ACC112 (cell line): ENCODE results near the gene RNF17.
"Not testable (repeated sequence)": the region's sequence is repeated elsewhere in the genome, so short reads cannot be mapped to it uniquely, and the experiment has no call there.

Experiments used
- H2AFZ ChIP-seq: fragments of 200-600 bp; sonication (generic); one replicate; pipeline ENCODE4 v1.6.0; 2017; ENCODE audit warnings: antibody characterized with exemption, low read length; ENCODE audit not compliant: unreplicated experiment
- H3K27ac ChIP-seq: fragments of 200-600 bp; sonication (generic); 2 replicates; pipeline ENCODE4 v1.5.1; 2014; ENCODE audit warnings: low read depth, mild to moderate bottlenecking, antibody characterized with exemption, low read length, moderate library complexity
- H3K27me3 ChIP-seq: fragments of 200-600 bp; sonication (generic); 2 replicates; pipeline ENCODE4 v1.6.1; 2014; ENCODE audit warnings: mild to moderate bottlenecking, antibody characterized with exemption, low read length, moderate library complexity, mixed read lengths; ENCODE audit not compliant: insufficient read depth
- H3K36me3 ChIP-seq: fragments of 200-600 bp; sonication (generic); 2 replicates; pipeline ENCODE4 v1.6.1; 2016; ENCODE audit warnings: mild to moderate bottlenecking, antibody characterized with exemption, low read length, moderate library complexity, mixed read lengths; ENCODE audit not compliant: insufficient read depth
- H3K4me1 ChIP-seq: fragments of 200-600 bp; sonication (generic); one replicate; pipeline ENCODE4 v1.6.1; 2016; ENCODE audit warnings: low read length, mixed read lengths; ENCODE audit not compliant: insufficient read depth, unreplicated experiment, control insufficient read depth
- H3K4me3 ChIP-seq: fragments of 200-600 bp; sonication (generic); 2 replicates; pipeline ENCODE4 v1.5.1; 2014; ENCODE audit warnings: mild to moderate bottlenecking, low read depth, low read length
- H3K79me2 ChIP-seq: fragments of 200-600 bp; sonication (generic); one replicate; pipeline ENCODE4 v1.6.0; 2016; ENCODE audit warnings: low read length; ENCODE audit not compliant: control insufficient read depth, unreplicated experiment, insufficient read depth

The RNF17 gene

GRCh38 chr13:24730873-24731567 lies 32.9 kb upstream of the RNF17 start:
- H3K36me3 ChIP-seq, H3K27me3 ChIP-seq, H3K27ac ChIP-seq, H3K4me3 ChIP-seq, H3K79me2 ChIP-seq, H2AFZ ChIP-seq, H3K4me1 ChIP-seq: not testable (repeated sequence)

GRCh38 chr13:24734950-24735349 lies 29.0 kb upstream of the RNF17 start:
- H3K4me3 ChIP-seq: no peak overlapping the region
- no peaks in the 10 kb centered on the region for H3K4me1 ChIP-seq

GRCh38 chr13:24737042-24737441 lies 26.9 kb upstream of the RNF17 start:
- Histone ChIP-seq H3K27ac (no peak overlapping the region), H2AFZ (no peak overlapping the region), H3K79me2 (no peaks in the 10 kb centered on the region), H3K4me3 (no peak overlapping the region), H3K36me3 (no peaks in the 10 kb centered on the region), H3K4me1 (no peaks in the 10 kb centered on the region), H3K27me3 (no peaks in the 10 kb centered on the region)

More at GRCh38 chr13:24734950-24735349, 29.0 kb upstream of the RNF17 start:
- Histone ChIP-seq H2AFZ (no peak overlapping the region), H3K27me3 (no peaks in the 10 kb centered on the region; the same call in 1 of the 2 replicates), H3K36me3 (no peaks in the 10 kb centered on the region), H3K27ac (no peak overlapping the region), H3K79me2 (no peaks in the 10 kb centered on the region)

- Histone ChIP-seq H3K27me3 (peaks cover 5% of the 10 kb centered on the region), H3K27ac (no peak overlapping the region), H3K4me1 (no peaks in the 10 kb centered on the region), H2AFZ (no peak overlapping the region), H3K79me2 (no peaks in the 10 kb centered on the region), H3K36me3 (no peaks in the 10 kb centered on the region), H3K4me3 (no peak overlapping the region)
Observed at GRCh38 chr13:24738366-24738847, 25.6 kb upstream of the RNF17 start.

DNA sequence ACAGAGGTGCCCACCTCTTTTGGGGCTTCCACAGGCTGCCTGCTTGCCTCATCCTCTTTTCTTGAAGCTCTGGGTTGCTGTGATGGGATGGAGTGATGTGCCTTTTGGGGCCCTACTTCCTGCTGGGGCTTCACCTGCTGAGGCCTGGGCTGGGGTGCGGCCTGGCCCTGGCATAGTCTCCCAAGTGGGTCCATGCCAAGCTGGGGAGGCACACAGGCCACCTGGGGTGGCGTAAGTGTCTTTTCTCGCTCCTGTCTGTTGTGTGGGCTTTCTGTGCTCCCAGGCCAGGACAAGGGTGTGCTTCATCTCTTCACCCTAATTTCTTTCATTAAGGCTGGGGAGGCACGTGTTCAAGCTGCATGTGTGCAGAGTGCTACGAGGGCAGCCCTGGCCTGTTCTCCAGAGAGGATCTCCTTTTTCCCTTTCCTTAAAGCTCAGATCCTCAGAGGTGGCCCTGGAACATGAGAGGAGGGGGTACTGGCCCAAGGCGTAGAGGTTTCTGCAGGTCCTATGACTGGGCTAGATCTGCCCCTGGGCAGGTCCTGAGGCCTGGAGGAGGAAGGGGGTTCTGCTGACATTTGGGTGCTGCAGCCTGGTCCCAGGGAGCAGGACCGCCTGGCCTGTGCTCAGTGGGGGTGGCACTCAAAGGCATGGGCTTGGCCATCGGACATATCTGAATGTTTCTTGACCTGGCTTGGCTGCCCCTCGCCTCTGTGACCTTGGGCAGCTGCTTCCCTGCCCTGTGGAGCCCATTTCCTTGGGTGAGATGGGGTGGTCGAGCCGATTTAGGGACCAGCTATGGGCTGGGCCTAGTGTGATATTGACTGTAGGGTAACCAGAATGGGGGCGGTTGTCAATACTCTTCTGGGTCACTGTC lies 23.7 kb upstream of the RNF17 start:
- H2AFZ ChIP-seq: no peak overlapping the region
- no peak overlapping the region for H3K4me3 ChIP-seq
- H3K79me2 ChIP-seq: no peaks in the 10 kb centered on the region
- peaks cover 24% of the 10 kb centered on the region for H3K27me3 ChIP-seq
- H3K4me1 ChIP-seq: no peaks in the 10 kb centered on the region
- H3K27ac ChIP-seq: no peak overlapping the region
- no peaks in the 10 kb centered on the region for H3K36me3 ChIP-seq

DNA sequence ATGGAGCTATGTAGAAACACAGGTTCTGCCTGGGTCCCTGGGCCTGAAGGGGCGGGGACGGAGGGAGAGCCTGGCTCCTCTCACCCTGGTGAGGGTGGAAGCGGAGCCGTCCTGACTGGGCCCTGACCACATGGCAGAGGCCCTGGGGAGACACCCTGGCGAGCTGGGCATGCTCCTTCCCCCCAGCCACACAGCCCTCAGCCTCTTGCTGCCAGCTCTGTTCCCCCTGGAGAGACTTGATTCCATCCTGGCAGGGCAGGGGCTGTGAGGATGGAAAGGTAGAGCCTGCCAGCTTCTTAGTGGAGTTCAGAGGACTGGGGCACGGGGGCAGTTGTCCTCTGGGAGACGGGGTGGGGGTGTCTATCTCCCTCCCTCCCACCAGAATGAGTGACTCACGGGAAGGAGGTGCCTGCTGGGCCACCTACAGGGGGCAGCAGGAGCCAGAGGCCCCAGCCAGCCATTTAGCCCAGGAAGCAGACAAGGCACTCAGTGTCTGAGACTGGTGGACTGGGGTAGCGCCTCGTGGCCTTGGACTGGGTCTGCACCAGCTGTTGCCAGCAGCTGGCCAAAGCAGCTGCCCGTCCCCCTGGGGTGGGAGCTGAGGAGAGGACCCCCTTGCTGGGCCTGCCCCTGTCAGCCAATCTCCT lies 22.8 kb upstream of the RNF17 start:
- no peaks in the 10 kb centered on the region for H3K4me1 ChIP-seq
- no peaks in the 10 kb centered on the region for H3K36me3 ChIP-seq
- no peak overlapping the region for H2AFZ ChIP-seq
- H3K79me2 ChIP-seq: no peaks in the 10 kb centered on the region
- H3K27ac ChIP-seq: no peak overlapping the region
- H3K4me3 ChIP-seq: no peak overlapping the region
- peaks cover 33% of the 10 kb centered on the region for H3K27me3 ChIP-seq

DNA sequence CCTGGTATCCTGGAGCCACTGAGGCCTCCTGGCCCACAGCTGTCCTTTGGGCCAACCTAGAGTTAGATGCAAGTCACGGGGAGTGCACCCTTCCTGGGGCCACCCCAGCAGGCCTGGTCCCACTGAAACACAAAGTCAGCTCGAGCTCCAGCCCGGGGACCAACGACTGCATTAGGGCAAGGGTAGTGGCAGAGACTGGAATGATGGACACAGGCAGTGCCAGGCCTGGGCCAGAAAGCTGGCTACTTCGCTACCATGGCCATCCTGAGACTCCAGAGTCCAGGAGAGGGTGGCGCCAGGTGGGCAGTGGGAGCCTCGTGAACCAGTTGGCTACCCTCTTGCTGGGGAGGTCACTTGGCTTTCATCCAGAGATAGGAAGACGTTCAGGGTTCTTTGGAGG lies 22.2 kb upstream of the RNF17 start:
- Histone ChIP-seq H3K36me3 (no peaks in the 10 kb centered on the region), H3K4me3 (no peak overlapping the region), H3K27ac (no peak overlapping the region), H2AFZ (no peak overlapping the region), H3K27me3 (peaks cover 39% of the 10 kb centered on the region), H3K79me2 (no peaks in the 10 kb centered on the region), H3K4me1 (peaks cover 4% of the 10 kb centered on the region)

- Histone ChIP-seq H3K4me3 (no peak overlapping the region), H3K36me3 (no peaks in the 10 kb centered on the region), H3K4me1 (peaks cover 8% of the 10 kb centered on the region), H3K27ac (no peak overlapping the region), H2AFZ (no peak overlapping the region), H3K27me3 (peaks cover 44% of the 10 kb centered on the region), H3K79me2 (no peaks in the 10 kb centered on the region)
Observed at GRCh38 chr13:24742294-24742693, 21.7 kb upstream of the RNF17 start.

DNA sequence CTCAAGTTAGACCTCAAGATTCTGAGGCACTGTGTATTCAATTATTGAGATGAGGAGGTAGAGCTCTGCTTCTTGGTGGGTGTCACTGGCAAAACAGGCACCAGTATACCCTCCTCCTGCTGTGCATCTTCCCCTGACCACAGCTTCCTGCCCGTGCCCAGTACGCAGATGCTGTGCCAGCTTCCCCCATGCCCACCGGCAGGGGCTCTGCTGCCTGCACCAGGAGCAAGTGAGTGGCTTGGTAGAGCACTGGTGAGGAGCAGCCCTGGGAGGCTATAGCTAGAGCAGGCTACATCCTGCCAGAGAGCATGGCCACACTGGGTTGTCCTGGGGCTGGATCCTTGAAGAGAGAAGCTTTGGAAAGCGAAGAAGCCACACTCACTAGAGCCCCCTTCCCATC lies 21.0 kb upstream of the RNF17 start:
- Histone ChIP-seq H2AFZ (no peak overlapping the region), H3K79me2 (no peaks in the 10 kb centered on the region), H3K4me1 (peaks cover 10% of the 10 kb centered on the region), H3K36me3 (no peaks in the 10 kb centered on the region), H3K27ac (no peak overlapping the region), H3K27me3 (peaks cover 51% of the 10 kb centered on the region), H3K4me3 (no peak overlapping the region)

DNA sequence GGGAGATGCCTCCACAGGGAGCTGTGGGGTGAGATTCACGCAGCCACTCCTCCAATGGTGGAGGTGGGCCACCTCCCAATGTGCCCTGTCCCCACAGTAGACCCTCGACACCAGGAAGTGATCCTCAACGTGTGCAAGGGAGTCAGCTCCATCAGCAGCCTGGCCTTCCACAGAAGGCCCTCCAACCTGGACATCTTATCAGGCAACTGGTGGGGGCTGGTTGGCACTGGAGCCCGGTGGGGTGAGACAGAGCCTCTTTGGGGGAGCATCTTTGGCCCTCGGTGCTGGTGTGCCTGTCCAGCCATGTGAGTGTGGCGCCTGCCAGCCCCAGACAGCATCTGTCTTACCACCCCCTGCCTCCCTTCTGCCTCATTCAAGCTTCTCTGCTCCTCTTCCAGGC lies 19.7 kb upstream of the RNF17 start:
- Histone ChIP-seq H3K4me3 (no peak overlapping the region), H3K27ac (no peak overlapping the region), H3K4me1 (peaks cover 10% of the 10 kb centered on the region), H2AFZ (no peak overlapping the region), H3K36me3 (no peaks in the 10 kb centered on the region), H3K79me2 (no peaks in the 10 kb centered on the region), H3K27me3 (peaks cover 63% of the 10 kb centered on the region)
